Ectodermal cell (in vitro differentiated cells): ENCODE data around the gene ZSCAN16.

Experiments used
- H3K27ac ChIP-seq: 2 replicates; pipeline ENCODE4 v1.7.0; 2013; ENCODE audit warnings: mild to moderate bottlenecking, low read depth, low read length; ENCODE audit not compliant: insufficient read depth, poor library complexity, severe bottlenecking
- H3K27me3 ChIP-seq: 2 replicates; pipeline ENCODE4 v1.7.0; 2013; ENCODE audit warnings: mild to moderate bottlenecking, low read length; ENCODE audit not compliant: insufficient read depth, control insufficient read depth, poor library complexity, severe bottlenecking
- H3K36me3 ChIP-seq: one replicate; pipeline ENCODE4 v1.7.0; 2013; ENCODE audit warnings: low read length; ENCODE audit not compliant: control insufficient read depth, insufficient read depth
- H3K4me1 ChIP-seq: one replicate; pipeline ENCODE4 v1.7.0; 2013; ENCODE audit warnings: low read length; ENCODE audit not compliant: control insufficient read depth, insufficient read depth
- H3K4me3 ChIP-seq: 2 replicates; pipeline ENCODE4 v1.7.0; 2013; ENCODE audit warnings: low read depth, low read length, control low read depth; ENCODE audit not compliant: insufficient read depth
- H3K9me3 ChIP-seq: 2 replicates; pipeline ENCODE4 v1.7.0; 2013; ENCODE audit warnings: mild to moderate bottlenecking, low read length, moderate library complexity; ENCODE audit not compliant: control insufficient read depth
- WGBS, 2 experiments: methylation state at CpG; one replicate each; pipeline ENCODE4 v1.1.7; 2013; ENCODE audit warnings: missing lambda C conversion rate in 2 of 2; 5-methylcytosine and 5-hydroxymethylcytosine counted together

ZSCAN16 gene

GRCh38 chr6:28141500-28142329, 17.3 kb downstream of the ZSCAN16 start, which contains the start of gene ZKSCAN8:
ZKSCAN8 (plus strand) TSS chr6:28141883; CDS start chr6:28148408, 6,525 bp downstream.
- Histone ChIP-seq H3K27me3 (peaks cover 20% of the 10 kb centered on the region), H3K27ac (peak within 1 kb of the TSS; percentile 76), H3K36me3 (no peaks in the 10 kb centered on the region), H3K4me3 (peak within 1 kb of the TSS; percentile 91), H3K9me3 (no peaks in the 10 kb centered on the region), H3K4me1 (peaks cover 16% of the 10 kb centered on the region)
- WGBS, 2 experiments = 0% methylated on average over 51 to 52 of the region's 52 CpGs

- H3K4me1 ChIP-seq = peaks cover 16% of the 10 kb centered on the region
- no peaks in the 10 kb centered on the region for H3K36me3 ChIP-seq
- H3K27ac ChIP-seq = no peak overlapping the region
- H3K27me3 ChIP-seq = peaks cover 20% of the 10 kb centered on the region
- H3K4me3 ChIP-seq = peak overlapping the region; percentile 91
- H3K9me3 ChIP-seq = no peaks in the 10 kb centered on the region
- WGBS, 2 experiments = 18 to 31% methylated on average over 1 to 3 of the region's 4 CpGs
Observed at GRCh38 chr6:28142446-28142845, 18.0 kb downstream of the ZSCAN16 start.

- Histone ChIP-seq H3K36me3 (peaks cover 21% of the 10 kb centered on the region), H3K4me1 (peaks cover 11% of the 10 kb centered on the region), H3K27ac (no peak overlapping the region), H3K27me3 (peaks cover 8% of the 10 kb centered on the region), H3K4me3 (no peak overlapping the region), H3K9me3 (no peaks in the 10 kb centered on the region)
- 86 to 96% methylated on average over 1 of the region's 1 CpG for WGBS, 2 experiments
Observed at GRCh38 chr6:28145231-28145630, 20.8 kb downstream of the ZSCAN16 start.

GRCh38 chr6:28152531-28152930, 28.1 kb downstream of the ZSCAN16 start:
- no peaks in the 10 kb centered on the region for H3K4me1 ChIP-seq
- H3K27me3 ChIP-seq = no peaks in the 10 kb centered on the region
- no peaks in the 10 kb centered on the region for H3K9me3 ChIP-seq
- H3K27ac ChIP-seq = no peak overlapping the region
- 94 to 97% methylated on average over 2 of the region's 2 CpGs for WGBS, 2 experiments
- H3K4me3 ChIP-seq = no peak overlapping the region
- peaks cover 62% of the 10 kb centered on the region for H3K36me3 ChIP-seq

- WGBS, 2 experiments = 94 to 97% methylated on average over 1 of the region's 1 CpG
- no peaks in the 10 kb centered on the region for H3K4me1 ChIP-seq
- no peak overlapping the region for H3K4me3 ChIP-seq
- H3K36me3 ChIP-seq = peaks cover 55% of the 10 kb centered on the region
- no peaks in the 10 kb centered on the region for H3K27me3 ChIP-seq
- no peaks in the 10 kb centered on the region for H3K9me3 ChIP-seq
- H3K27ac ChIP-seq = no peak overlapping the region
Observed at GRCh38 chr6:28153546-28153945, 29.1 kb downstream of the ZSCAN16 start.

- Histone ChIP-seq H3K27ac (no peak overlapping the region), H3K4me3 (no peak overlapping the region), H3K36me3 (peaks cover 49% of the 10 kb centered on the region), H3K27me3 (no peaks in the 10 kb centered on the region), H3K9me3 (no peaks in the 10 kb centered on the region), H3K4me1 (no peaks in the 10 kb centered on the region)
Observed at GRCh38 chr6:28154357-28154756, 29.9 kb downstream of the ZSCAN16 start.

- H3K27me3 ChIP-seq = no peaks in the 10 kb centered on the region
- H3K27ac ChIP-seq = no peak overlapping the region
- H3K9me3 ChIP-seq = no peaks in the 10 kb centered on the region
- H3K4me3 ChIP-seq = no peak overlapping the region
- H3K36me3 ChIP-seq = peaks cover 19% of the 10 kb centered on the region
- 90 to 91% methylated on average over 3 of the region's 3 CpGs for WGBS, 2 experiments
- no peaks in the 10 kb centered on the region for H3K4me1 ChIP-seq
Observed at GRCh38 chr6:28158318-28158717, 33.9 kb downstream of the ZSCAN16 start.

GRCh38 chr6:28159029-28159607, 34.7 kb downstream of the ZSCAN16 start:
- Histone ChIP-seq H3K4me1 (no peaks in the 10 kb centered on the region), H3K4me3 (no peak overlapping the region), H3K27me3 (no peaks in the 10 kb centered on the region), H3K27ac (no peak overlapping the region), H3K36me3 (peaks cover 11% of the 10 kb centered on the region), H3K9me3 (no peaks in the 10 kb centered on the region)
- WGBS, 2 experiments = 96 to 98% methylated on average over 3 to 4 of the region's 4 CpGs

- H3K4me1 ChIP-seq = no peaks in the 10 kb centered on the region
- no peaks in the 10 kb centered on the region for H3K9me3 ChIP-seq
- no peak overlapping the region for H3K27ac ChIP-seq
- 89 to 94% methylated on average over 2 of the region's 2 CpGs for WGBS, 2 experiments
- H3K27me3 ChIP-seq = peaks cover 3% of the 10 kb centered on the region
- H3K4me3 ChIP-seq = no peak overlapping the region
- peaks cover 2% of the 10 kb centered on the region for H3K36me3 ChIP-seq
Observed at GRCh38 chr6:28160233-28160632, 35.8 kb downstream of the ZSCAN16 start.

GRCh38 chr6:28161410-28162079, 37.1 kb downstream of the ZSCAN16 start:
- 63 to 70% methylated on average over 32 of the region's 32 CpGs for WGBS, 2 experiments
- Histone ChIP-seq H3K36me3 (no peaks in the 10 kb centered on the region), H3K9me3 (no peaks in the 10 kb centered on the region), H3K4me3 (peak overlapping the region; percentile 17), H3K27me3 (peaks cover 3% of the 10 kb centered on the region), H3K4me1 (no peaks in the 10 kb centered on the region), H3K27ac (no peak overlapping the region)
